PC-9 (cell line): ENCODE measurements around the gene CLIP1. TPM values are rescaled to one million over a fixed set of nuclear protein-coding genes. Genes with fewer than 3 reads are reported as not detected.

Experiments used
- BruUV-seq: library from RNA; stranded (reverse); fragments of 400-500 nt; replicated peaks from 2 replicates; lab custom pipeline; 2021; lab: Mats Ljungman, UMichigan
- CTCF ChIA-PET: fragments of 300-600 bp; sonication (Branson Sonifier 250); formaldehyde crosslinking; loops from one replicate; lab custom pipeline; 2022; ENCODE audit warnings: antibody characterized with exemption; lab: Charles Lee
- POLR2A ChIA-PET: fragments of 300-600 bp; sonication (Branson Sonifier 250); formaldehyde crosslinking; loops from one replicate; lab custom pipeline; 2022; ENCODE audit warnings: antibody characterized with exemption; ENCODE audit not compliant: unreplicated experiment; lab: Charles Lee
- DNase-seq, 2 experiments: peaks; one replicate each; pipeline versions ENCODE4 v3.0.0 to v3.0.0-alpha.2; 2015 to 2022; ENCODE audit warnings: mixed read lengths in 1 of 2
- H2AFZ ChIP-seq: fragments of 200-600 bp; sonication (generic); 2 replicates; pipeline ENCODE4 v1.8.1; 2017; ENCODE audit warnings: antibody characterized with exemption
- H3F3A ChIP-seq: fragments of 200-600 bp; sonication (generic); 2 replicates; pipeline ENCODE4 v1.8.1; 2017; ENCODE audit warnings: antibody characterized with exemption, mild to moderate bottlenecking, low read depth; ENCODE audit not compliant: insufficient read depth
- H3K27ac ChIP-seq: fragments of 200-600 bp; sonication (generic); 2 replicates; pipeline ENCODE4 v1.6.1; 2016; ENCODE audit warnings: mixed run types
- H3K27me3 ChIP-seq: fragments of 200-600 bp; sonication (generic); 2 replicates; pipeline ENCODE4 v1.6.1; 2016; ENCODE audit warnings: low read depth, mixed run types; ENCODE audit not compliant: insufficient read depth
- H3K36me3 ChIP-seq: fragments of 200-600 bp; sonication (generic); 2 replicates; pipeline ENCODE4 v1.6.1; 2016; ENCODE audit warnings: low read depth, mixed run types
- H3K4me1 ChIP-seq: fragments of 200-600 bp; sonication (generic); replicated peaks from 2 replicates; pipeline ENCODE4 v1.6.1; 2016; ENCODE audit warnings: mixed run types; ENCODE audit not compliant: insufficient read depth
- H3K4me2 ChIP-seq: fragments of 200-600 bp; sonication (generic); 2 replicates; pipeline ENCODE4 v1.6.1; 2017; ENCODE audit warnings: mixed run types
- H3K4me3 ChIP-seq: fragments of 200-600 bp; sonication (generic); 2 replicates; pipeline ENCODE4 v1.6.1; 2016; ENCODE audit warnings: mixed run types
- H3K79me2 ChIP-seq: fragments of 200-600 bp; sonication (generic); 2 replicates; pipeline ENCODE4 v1.6.1; 2017; ENCODE audit warnings: low read depth, mixed run types
- H3K9me2 ChIP-seq: fragments of 200-600 bp; sonication (generic); 2 replicates; pipeline ENCODE4 v1.8.1; 2017; ENCODE audit warnings: mild to moderate bottlenecking; ENCODE audit not compliant: insufficient read depth
- H3K9me3 ChIP-seq: fragments of 200-600 bp; sonication (generic); 2 replicates; pipeline ENCODE4 v1.8.1; 2016; ENCODE audit warnings: low read depth; ENCODE audit not compliant: insufficient read depth
- H4K20me1 ChIP-seq: fragments of 200-600 bp; sonication (generic); 2 replicates; pipeline ENCODE4 v1.8.1; 2017; ENCODE audit not compliant: insufficient read depth
- CTCF ChIP-seq: fragments of 200-600 bp; sonication (generic); conservative IDR thresholded peaks from 2 replicates; pipeline ENCODE4 v1.6.1; 2017; ENCODE audit warnings: mixed run types, antibody characterized with exemption, mild to moderate bottlenecking, moderate library complexity
- EZH2 ChIP-seq: fragments of 200-600 bp; sonication (generic); IDR thresholded peaks from 2 replicates; pipeline ENCODE4 v1.8.0; 2017; ENCODE audit warnings: antibody characterized with exemption, low read depth
- intact Hi-C: fragments of 100-400 bp; cut with micrococcal nuclease; formaldehyde crosslinking; loops from one replicate; pipeline ENCODE4 v1.10.0; 2022; ENCODE audit not compliant: unreplicated experiment
- total RNA-seq: library from RNA; stranded (reverse); gene quantifications from 2 replicates; pipeline ENCODE4 v1.2.3, GENCODE V29; 2021

Gene CLIP1
- total RNA-seq, 1 experiment from 2014 or later, result 86.9 TPM

- H3K4me2 ChIP-seq, result no peak overlapping the region
- H3K27ac ChIP-seq, result no peak overlapping the region
- no peaks in the 10 kb centered on the region for H3K27me3 ChIP-seq
- H4K20me1 ChIP-seq, result no peaks in the 10 kb centered on the region
- H3K9me2 ChIP-seq, result no peaks in the 10 kb centered on the region
- H3K79me2 ChIP-seq, result no peaks in the 10 kb centered on the region
- BruUV-seq, result no TSS peak
- no peak overlapping the region for H2AFZ ChIP-seq
- H3K4me1 ChIP-seq, result 0 out of 2 replicates have a peak, but pooled peaks cover 12% of the 10 kb centered on the region
- DNase-seq, result no peak
- intact Hi-C loops, result no loop called here
- no peak for TF ChIP-seq EZH2
- CTCF ChIA-PET, result no interaction called here
- H3K9me3 ChIP-seq, result no peaks in the 10 kb centered on the region
- H3F3A ChIP-seq, result peaks cover 11% of the 10 kb centered on the region
- POLR2A ChIA-PET, result no interaction called here
- no peaks in the 10 kb centered on the region for H3K36me3 ChIP-seq
- H3K4me3 ChIP-seq, result no peak overlapping the region
Measured at GRCh38 chr12:122457627-122458026, 35.2 kb upstream of the CLIP1 start.

GRCh38 chr12:122454739-122455138 is 32.3 kb upstream of the CLIP1 start:
- no TSS peak for BruUV-seq
- Histone ChIP-seq H3K9me2 (no peaks in the 10 kb centered on the region), H3K27me3 (no peaks in the 10 kb centered on the region), H2AFZ (no peak overlapping the region), H3K27ac (no peak overlapping the region), H3K4me1 (peaks cover 10% of the 10 kb centered on the region), H3F3A (peaks cover 8% of the 10 kb centered on the region; the same call in 1 of the 2 replicates), H3K79me2 (no peaks in the 10 kb centered on the region), H4K20me1 (no peaks in the 10 kb centered on the region), H3K36me3 (no peaks in the 10 kb centered on the region), H3K4me3 (no peak overlapping the region), H3K9me3 (no peaks in the 10 kb centered on the region), H3K4me2 (no peak overlapping the region)
- ChIA-PET CTCF (no interaction called here), POLR2A (interaction anchor here (0.6 kb wide), 2 partner anchors 62 to 315 kb away, joined by 3 to 4 read pairs; no protein-coding TSS in a partner anchor)
- TF ChIP-seq EZH2, result no peak
- no peak for TF ChIP-seq CTCF
- no peak for DNase-seq
- intact Hi-C loops, result no loop called here

GRCh38 chr12:122454250-122454721 is 31.8 kb upstream of the CLIP1 start:
- POLR2A ChIA-PET, result interaction anchor here (0.6 kb wide), 2 partner anchors 62 to 315 kb away, joined by 3 to 4 read pairs; no protein-coding TSS in a partner anchor
- H2AFZ ChIP-seq, result no peak overlapping the region
- H3K9me3 ChIP-seq, result no peaks in the 10 kb centered on the region
- intact Hi-C loops, result no loop called here
- no peaks in the 10 kb centered on the region for H3K36me3 ChIP-seq
- H3K79me2 ChIP-seq, result no peaks in the 10 kb centered on the region
- H3K4me2 ChIP-seq, result no peak overlapping the region
- no TSS peak for BruUV-seq
- DNase-seq, result no peak
- CTCF ChIA-PET, result no interaction called here
- no peak overlapping the region for H3K27ac ChIP-seq
- peaks cover 10% of the 10 kb centered on the region; the same call in 1 of the 2 replicates for H3F3A ChIP-seq
- H3K9me2 ChIP-seq, result no peaks in the 10 kb centered on the region
- TF ChIP-seq EZH2 (no peak), CTCF (no peak)
- peaks cover 12% of the 10 kb centered on the region for H3K4me1 ChIP-seq
- H4K20me1 ChIP-seq, result no peaks in the 10 kb centered on the region
- H3K27me3 ChIP-seq, result no peaks in the 10 kb centered on the region
- no peak overlapping the region for H3K4me3 ChIP-seq
